Epithelial cell of esophagus (primary cell): ENCODE results near the gene SNX20.

Experiments used
- DNase-seq: peaks from one replicate; pipeline ENCODE4 v3.0.0; 2010; ENCODE audit warnings: low read depth
- H3K4me3 ChIP-seq: 2 replicates; pipeline ENCODE4 v1.5.1; 2011; ENCODE audit warnings: mild to moderate bottlenecking, low read length, control low read depth
- CTCF ChIP-seq: IDR thresholded peaks from 2 replicates; pipeline ENCODE4 v1.5.1; 2011; ENCODE audit warnings: low read depth, mild to moderate bottlenecking, low read length, control low read depth, inconsistent platforms; ENCODE audit not compliant: insufficient read depth; ENCODE audit errors: missing control alignments

SNX20 gene

GRCh38 chr16:50704245-50704644 lies 23.1 kb upstream of the SNX20 start:
- no peak for TF ChIP-seq CTCF
- no peak overlapping the region for H3K4me3 ChIP-seq
- DNase-seq, result no peak

- peak; percentile 76 for DNase-seq
- no peak for TF ChIP-seq CTCF
- no peak overlapping the region for H3K4me3 ChIP-seq
Observed at GRCh38 chr16:50702725-50703124, 21.6 kb upstream of the SNX20 start.

- DNase-seq, result peak; percentile 100
- H3K4me3 ChIP-seq, result no peak overlapping the region
- no peak for TF ChIP-seq CTCF
Observed at GRCh38 chr16:50699326-50700159, 18.4 kb upstream of the SNX20 start.

- peak; percentile 64 for DNase-seq
- TF ChIP-seq CTCF, result no peak
- no peak overlapping the region for H3K4me3 ChIP-seq
Observed at GRCh38 chr16:50697881-50698767, 17.0 kb upstream of the SNX20 start.

- DNase-seq, result no peak
- no peak overlapping the region for H3K4me3 ChIP-seq
- no peak for TF ChIP-seq CTCF
Observed at GRCh38 chr16:50697421-50697715, 16.3 kb upstream of the SNX20 start.

- H3K4me3 ChIP-seq, result no peak overlapping the region
- TF ChIP-seq CTCF, result no peak
- DNase-seq, result peak; percentile 98
Observed at GRCh38 chr16:50696575-50697420, 15.7 kb upstream of the SNX20 start.
